Liver (tissue), 3 donors: Measurements from ENCODE around the gene ALOX15.

Source experiments
- ATF3 ChIP-seq: IDR thresholded peaks from 2 replicates; pipeline ENCODE4 v1.6.1; 2016; ENCODE audit warnings: antibody characterized with exemption
- CTCF ChIP-seq: fragments of 150-350 bp; IDR thresholded peaks from 2 replicates; pipeline ENCODE4 v1.5.1; 2017; ENCODE audit warnings: improper control_type of control experiment, low read depth, low read length; ENCODE audit not compliant: missing input control
- EGR1 ChIP-seq, 2 donors: IDR thresholded peaks; 2 replicates each; pipeline ENCODE4 v1.6.1; 2016 to 2018; ENCODE audit warnings: antibody characterized with exemption in 2 of 2, low read depth in 2 of 2
- FOXA1 ChIP-seq: IDR thresholded peaks from 2 replicates; pipeline ENCODE4 v1.6.1; 2016; ENCODE audit warnings: antibody characterized with exemption
- GABPA ChIP-seq, 2 donors: IDR thresholded peaks in 1 of 2; conservative IDR thresholded peaks in 1 of 2; 2 replicates each; pipeline ENCODE4 v1.6.1; 2016; ENCODE audit warnings: antibody characterized with exemption in 2 of 2, mild to moderate bottlenecking in 1 of 2, moderate library complexity in 1 of 2
- JUND ChIP-seq, 2 donors: IDR thresholded peaks; 2 replicates each; pipeline ENCODE4 v1.6.1; 2016; ENCODE audit warnings: antibody characterized with exemption in 2 of 2
- MAX ChIP-seq: IDR thresholded peaks from 2 replicates; pipeline ENCODE4 v1.6.1; 2016; ENCODE audit warnings: antibody characterized with exemption
- RAD21 ChIP-seq, 2 donors: IDR thresholded peaks; 2 replicates each; pipeline ENCODE4 v1.6.1; 2016; ENCODE audit warnings: antibody characterized with exemption in 2 of 2, mild to moderate bottlenecking in 2 of 2
- REST ChIP-seq: IDR thresholded peaks from 2 replicates; pipeline ENCODE4 v1.6.1; 2016; ENCODE audit warnings: antibody characterized with exemption, mild to moderate bottlenecking
- RXRA ChIP-seq, 2 donors: IDR thresholded peaks; 2 replicates each; pipeline ENCODE4 v1.6.1; 2017 to 2018; ENCODE audit warnings: antibody characterized with exemption in 2 of 2, mild to moderate bottlenecking in 1 of 2
- SP1 ChIP-seq: IDR thresholded peaks from 2 replicates; pipeline ENCODE4 v1.6.1; 2018; ENCODE audit warnings: antibody characterized with exemption, mild to moderate bottlenecking
- TAF1 ChIP-seq: conservative IDR thresholded peaks from 2 replicates; pipeline ENCODE4 v1.6.1; 2016; ENCODE audit warnings: antibody characterized with exemption, mild to moderate bottlenecking
- YY1 ChIP-seq: IDR thresholded peaks from 2 replicates; pipeline ENCODE4 v1.6.1; 2016; ENCODE audit warnings: antibody characterized with exemption, mild to moderate bottlenecking
- ZBTB33 ChIP-seq: IDR thresholded peaks from 2 replicates; pipeline ENCODE4 v1.6.1; 2016; ENCODE audit warnings: antibody characterized with exemption
- donor health status: healthy.
- donor health status: healthy.

GRCh38 chr17:4678448-4679026 is 37.1 kb upstream of the ALOX15 start:
- no peak for TF ChIP-seq ATF3
- TF ChIP-seq CTCF: no peak
- no peak for TF ChIP-seq MAX
- no peak for TF ChIP-seq JUND (IDR thresholded peaks at IDR 0.05)
- no peak for TF ChIP-seq GABPA (IDR thresholded peaks at IDR 0.05 in 1 of 2, conservative IDR thresholded peaks at IDR 0.05 in 1 of 2)
- TF ChIP-seq SP1: no peak
- no peak for TF ChIP-seq TAF1
- no peak for TF ChIP-seq EGR1 (IDR thresholded peaks at IDR 0.05; ENCODE audit: low read depth in 2 of 2)
- no peak for TF ChIP-seq REST
- no peak for TF ChIP-seq YY1
- TF ChIP-seq RXRA (IDR thresholded peaks at IDR 0.05): no peak
- TF ChIP-seq RAD21 (IDR thresholded peaks at IDR 0.05): no peak
- no peak for TF ChIP-seq FOXA1
- no peak for TF ChIP-seq ZBTB33
